ENCODE measurements around the gene FNDC3B.

The FNDC3B gene

GRCh38 chr3:172121981-172122380 lies 82.6 kb downstream of the FNDC3B start:
- no peak for DNase-seq

- no peak for DNase-seq
Measured at GRCh38 chr3:172124271-172124670, 84.9 kb downstream of the FNDC3B start.

GRCh38 chr3:172125053-172125452 lies 85.7 kb downstream of the FNDC3B start:
- no peak for DNase-seq

GRCh38 chr3:172125963-172126457 lies 86.6 kb downstream of the FNDC3B start:
- no peak for DNase-seq

GRCh38 chr3:172126741-172127140 lies 87.4 kb downstream of the FNDC3B start:
- no peak for DNase-seq

- DNase-seq: no peak
Measured at GRCh38 chr3:172127141-172127540, 87.8 kb downstream of the FNDC3B start.

- DNase-seq: no peak
Measured at GRCh38 chr3:172127929-172128580, 88.7 kb downstream of the FNDC3B start.

GRCh38 chr3:172128858-172129257 lies 89.5 kb downstream of the FNDC3B start:
- DNase-seq: no peak

- DNase-seq: no peak
Measured at GRCh38 chr3:172129498-172129849, 90.1 kb downstream of the FNDC3B start.

GRCh38 chr3:172129850-172130716 lies 90.7 kb downstream of the FNDC3B start:
- peak; percentile 37 for DNase-seq

GRCh38 chr3:172130717-172131050 lies 91.3 kb downstream of the FNDC3B start:
- no peak for DNase-seq

GRCh38 chr3:172131746-172132145 lies 92.4 kb downstream of the FNDC3B start:
- DNase-seq: no peak

GRCh38 chr3:172132159-172132586 lies 92.8 kb downstream of the FNDC3B start:
- no peak for DNase-seq

- no peak for DNase-seq
Measured at GRCh38 chr3:172132721-172133311, 93.4 kb downstream of the FNDC3B start.

GRCh38 chr3:172133838-172134237 lies 94.5 kb downstream of the FNDC3B start:
- no peak for DNase-seq

- DNase-seq: no peak
Measured at GRCh38 chr3:172134352-172134751, 95.0 kb downstream of the FNDC3B start.

GRCh38 chr3:172135185-172135584 lies 95.8 kb downstream of the FNDC3B start:
- no peak for DNase-seq

GRCh38 chr3:172135820-172136219 lies 96.4 kb downstream of the FNDC3B start:
- DNase-seq: no peak

GRCh38 chr3:172136330-172136729 lies 97.0 kb downstream of the FNDC3B start:
- DNase-seq: no peak

GRCh38 chr3:172137287-172138192 lies 98.2 kb downstream of the FNDC3B start:
- no peak for DNase-seq

GRCh38 chr3:172138193-172138537 lies 98.8 kb downstream of the FNDC3B start:
- DNase-seq: no peak

- DNase-seq: peak; percentile 10
Measured at GRCh38 chr3:172138792-172139507, 99.6 kb downstream of the FNDC3B start.

Data from stimulated activated CD4-positive, alpha-beta T cell treated with anti-CD3 and anti-CD28 coated beads, Interleukin-4, amount 100 ng/mL, for 1 hour (primary cell).